HEK293 (cell line): ENCODE results near the gene TWIST2.

Source experiments
- CTCF ChIA-PET: fragments of 350-600 bp; formaldehyde crosslinking; extraction: SDS; loops from one replicate; lab custom pipeline; 2021; ENCODE audit warnings: antibody characterized with exemption; lab: Yijun Ruan, JAX
- POLR2A ChIA-PET: fragments of 300-600 bp; formaldehyde crosslinking; extraction: SDS; loops from one replicate; lab custom pipeline; 2020; ENCODE audit warnings: antibody characterized with exemption, inconsistent platforms; lab: Yijun Ruan, JAX
- H3K27ac ChIP-seq: fragments of 200-500 bp; sonication (Bioruptor generic); 2 replicates; pipeline ENCODE4 v1.5.1; 2014; ENCODE audit warnings: low read depth, low read length, control low read depth, inconsistent platforms; ENCODE audit errors: extremely low read depth
- H3K36me3 ChIP-seq, 2 experiments: fragments of 200-500 bp in 1 of 2; sonication (Bioruptor generic) in 1 of 2; 1 replicate in 1 of 2; 2 replicates in 1 of 2; pipeline ENCODE4 v1.5.1; 2014 to 2017; ENCODE audit warnings: inconsistent platforms in 2 of 2, low read length in 2 of 2; ENCODE audit not compliant: control insufficient read depth in 2 of 2, insufficient read depth in 1 of 2
- H3K4me1 ChIP-seq: fragments of 200-500 bp; sonication (Bioruptor generic); 2 replicates; pipeline ENCODE4 v1.5.1; 2014; ENCODE audit warnings: mild to moderate bottlenecking, low read length, inconsistent platforms; ENCODE audit not compliant: control insufficient read depth, insufficient read depth
- H3K4me3 ChIP-seq: 2 replicates; pipeline ENCODE4 v1.5.1; 2011; ENCODE audit warnings: low read depth, mild to moderate bottlenecking, control low read depth, low read length, moderate library complexity
- H3K9me3 ChIP-seq: fragments of 200-500 bp; sonication (Bioruptor generic); 2 replicates; pipeline ENCODE4 v1.5.1; 2014; ENCODE audit warnings: low read depth, low read length, inconsistent platforms; ENCODE audit not compliant: control insufficient read depth, insufficient read depth
- GLI2 ChIP-seq: fragments of 450-650 bp; formaldehyde crosslinking; IDR thresholded peaks from 2 replicates; pipeline ENCODE4; 2017; ENCODE audit warnings: missing biosample characterization, missing genetic modification characterization, low read depth, borderline replicate concordance
- GLIS1 ChIP-seq: fragments of 450-650 bp; formaldehyde crosslinking; IDR thresholded peaks from 2 replicates; pipeline ENCODE4 v1.5.1; 2016; ENCODE audit warnings: missing biosample characterization, missing genetic modification characterization
- HOXC10 ChIP-seq: sonication (generic); formaldehyde crosslinking; IDR thresholded peaks from 2 replicates; pipeline ENCODE4 v1.8.1; 2023; ENCODE audit warnings: mild to moderate bottlenecking, missing genetic modification reagents
- HOXD13 ChIP-seq: sonication (generic); formaldehyde crosslinking; IDR thresholded peaks from 2 replicates; pipeline ENCODE4 v1.8.0; 2022; ENCODE audit warnings: missing genetic modification reagents, borderline replicate concordance
- SALL2 ChIP-seq: fragments of 450-650 bp; formaldehyde crosslinking; IDR thresholded peaks from 2 replicates; pipeline ENCODE4 v1.5.0; 2017; ENCODE audit warnings: missing biosample characterization, mild to moderate bottlenecking, missing genetic modification characterization, borderline replicate concordance
- TRIM28 ChIP-seq: IDR thresholded peaks from 2 replicates; pipeline ENCODE4 v1.6.1; 2011; ENCODE audit warnings: low read length, control low read depth, borderline replicate concordance
- ZFP37 ChIP-seq: fragments of 450-650 bp; formaldehyde crosslinking; IDR thresholded peaks from 2 replicates; pipeline ENCODE4 v1.5.1; 2016; ENCODE audit warnings: missing biosample characterization, missing genetic modification characterization
- ZNF2 ChIP-seq: fragments of 450-650 bp; formaldehyde crosslinking; IDR thresholded peaks from 2 replicates; pipeline ENCODE4 v1.5.1; 2016; ENCODE audit warnings: missing biosample characterization, missing genetic modification characterization
- ZNF239 ChIP-seq: fragments of 450-650 bp; formaldehyde crosslinking; IDR thresholded peaks from 2 replicates; pipeline ENCODE4 v1.5.1; 2016; ENCODE audit warnings: missing biosample characterization, missing genetic modification characterization
- ZNF266 ChIP-seq: fragments of 450-650 bp; formaldehyde crosslinking; IDR thresholded peaks from 2 replicates; pipeline ENCODE4 v1.5.1; 2016; ENCODE audit warnings: missing biosample characterization, missing genetic modification characterization, low read depth
- ZNF394 ChIP-seq: fragments of 450-650 bp; formaldehyde crosslinking; IDR thresholded peaks from 2 replicates; pipeline ENCODE4 v1.5.1; 2016; ENCODE audit warnings: missing biosample characterization, missing genetic modification characterization, mild to moderate bottlenecking, moderate library complexity, borderline replicate concordance
- ZNF449 ChIP-seq: fragments of 450-650 bp; formaldehyde crosslinking; IDR thresholded peaks from 2 replicates; pipeline ENCODE4 v1.5.1; 2017; ENCODE audit warnings: missing biosample characterization, mild to moderate bottlenecking, missing genetic modification characterization, moderate library complexity
- ZNF501 ChIP-seq: fragments of 450-650 bp; formaldehyde crosslinking; IDR thresholded peaks from 2 replicates; pipeline ENCODE4 v1.5.1; 2016; ENCODE audit warnings: missing biosample characterization, missing genetic modification characterization
- ZNF514 ChIP-seq: fragments of 450-650 bp; formaldehyde crosslinking; IDR thresholded peaks from 2 replicates; pipeline ENCODE4 v1.5.1; 2016; ENCODE audit warnings: missing biosample characterization, missing genetic modification characterization
- ZNF596 ChIP-seq: fragments of 450-650 bp; IDR thresholded peaks from 2 replicates; pipeline ENCODE4 v1.5.0; 2018; ENCODE audit warnings: missing biosample characterization, mild to moderate bottlenecking, missing genetic modification characterization, moderate library complexity
- ZNF600 ChIP-seq: fragments of 450-650 bp; formaldehyde crosslinking; IDR thresholded peaks from 2 replicates; pipeline ENCODE4 v1.5.1; 2016; ENCODE audit warnings: missing biosample characterization, missing genetic modification characterization
- ZNF624 ChIP-seq: fragments of 450-650 bp; formaldehyde crosslinking; IDR thresholded peaks from 2 replicates; pipeline ENCODE4 v1.5.1; 2017; ENCODE audit warnings: missing biosample characterization, missing genetic modification characterization
- ZNF701 ChIP-seq: fragments of 450-650 bp; formaldehyde crosslinking; IDR thresholded peaks from 2 replicates; pipeline ENCODE4 v1.5.1; 2016; ENCODE audit warnings: missing biosample characterization, missing genetic modification characterization
- ZSCAN16 ChIP-seq: fragments of 450-650 bp; formaldehyde crosslinking; IDR thresholded peaks from 2 replicates; pipeline ENCODE4 v1.5.1; 2016; ENCODE audit warnings: missing biosample characterization, missing genetic modification characterization
- TF ChIP-seq, protein P1 (sequence below): fragments of 450-650 bp; formaldehyde crosslinking; IDR thresholded peaks from 2 replicates; pipeline ENCODE4 v1.5.1; 2016; ENCODE audit warnings: missing biosample characterization, missing genetic modification characterization, borderline replicate concordance
- TF ChIP-seq, protein P2 (sequence below): fragments of 450-650 bp; formaldehyde crosslinking; IDR thresholded peaks from 2 replicates; pipeline ENCODE4 v1.5.1; 2016; ENCODE audit warnings: missing biosample characterization, missing genetic modification characterization
- TF ChIP-seq, protein P3 (sequence below): fragments of 450-650 bp; formaldehyde crosslinking; IDR thresholded peaks from 2 replicates; pipeline ENCODE4 v1.5.1; 2016; ENCODE audit warnings: missing biosample characterization, missing genetic modification characterization, low read depth

TWIST2 gene

GRCh38 chr2:238821391-238821790 lies 26.5 kb upstream of the TWIST2 start (continued):
- TF ChIP-seq, protein P1, sequence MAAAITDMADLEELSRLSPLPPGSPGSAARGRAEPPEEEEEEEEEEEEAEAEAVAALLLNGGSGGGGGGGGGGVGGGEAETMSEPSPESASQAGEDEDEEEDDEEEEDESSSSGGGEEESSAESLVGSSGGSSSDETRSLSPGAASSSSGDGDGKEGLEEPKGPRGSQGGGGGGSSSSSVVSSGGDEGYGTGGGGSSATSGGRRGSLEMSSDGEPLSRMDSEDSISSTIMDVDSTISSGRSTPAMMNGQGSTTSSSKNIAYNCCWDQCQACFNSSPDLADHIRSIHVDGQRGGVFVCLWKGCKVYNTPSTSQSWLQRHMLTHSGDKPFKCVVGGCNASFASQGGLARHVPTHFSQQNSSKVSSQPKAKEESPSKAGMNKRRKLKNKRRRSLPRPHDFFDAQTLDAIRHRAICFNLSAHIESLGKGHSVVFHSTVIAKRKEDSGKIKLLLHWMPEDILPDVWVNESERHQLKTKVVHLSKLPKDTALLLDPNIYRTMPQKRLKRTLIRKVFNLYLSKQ (tag by site-specific recombination): no peak
- TF ChIP-seq HOXD13 (CRISPR knock-in tag) (no peak), HOXC10 (CRISPR knock-in tag) (no peak), ZFP37 (tag by site-specific recombination) (no peak)
- TF ChIP-seq, protein P2, sequence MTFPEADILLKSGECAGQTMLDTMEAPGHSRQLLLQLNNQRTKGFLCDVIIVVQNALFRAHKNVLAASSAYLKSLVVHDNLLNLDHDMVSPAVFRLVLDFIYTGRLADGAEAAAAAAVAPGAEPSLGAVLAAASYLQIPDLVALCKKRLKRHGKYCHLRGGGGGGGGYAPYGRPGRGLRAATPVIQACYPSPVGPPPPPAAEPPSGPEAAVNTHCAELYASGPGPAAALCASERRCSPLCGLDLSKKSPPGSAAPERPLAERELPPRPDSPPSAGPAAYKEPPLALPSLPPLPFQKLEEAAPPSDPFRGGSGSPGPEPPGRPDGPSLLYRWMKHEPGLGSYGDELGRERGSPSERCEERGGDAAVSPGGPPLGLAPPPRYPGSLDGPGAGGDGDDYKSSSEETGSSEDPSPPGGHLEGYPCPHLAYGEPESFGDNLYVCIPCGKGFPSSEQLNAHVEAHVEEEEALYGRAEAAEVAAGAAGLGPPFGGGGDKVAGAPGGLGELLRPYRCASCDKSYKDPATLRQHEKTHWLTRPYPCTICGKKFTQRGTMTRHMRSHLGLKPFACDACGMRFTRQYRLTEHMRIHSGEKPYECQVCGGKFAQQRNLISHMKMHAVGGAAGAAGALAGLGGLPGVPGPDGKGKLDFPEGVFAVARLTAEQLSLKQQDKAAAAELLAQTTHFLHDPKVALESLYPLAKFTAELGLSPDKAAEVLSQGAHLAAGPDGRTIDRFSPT (tag by site-specific recombination): no peak

DNA sequence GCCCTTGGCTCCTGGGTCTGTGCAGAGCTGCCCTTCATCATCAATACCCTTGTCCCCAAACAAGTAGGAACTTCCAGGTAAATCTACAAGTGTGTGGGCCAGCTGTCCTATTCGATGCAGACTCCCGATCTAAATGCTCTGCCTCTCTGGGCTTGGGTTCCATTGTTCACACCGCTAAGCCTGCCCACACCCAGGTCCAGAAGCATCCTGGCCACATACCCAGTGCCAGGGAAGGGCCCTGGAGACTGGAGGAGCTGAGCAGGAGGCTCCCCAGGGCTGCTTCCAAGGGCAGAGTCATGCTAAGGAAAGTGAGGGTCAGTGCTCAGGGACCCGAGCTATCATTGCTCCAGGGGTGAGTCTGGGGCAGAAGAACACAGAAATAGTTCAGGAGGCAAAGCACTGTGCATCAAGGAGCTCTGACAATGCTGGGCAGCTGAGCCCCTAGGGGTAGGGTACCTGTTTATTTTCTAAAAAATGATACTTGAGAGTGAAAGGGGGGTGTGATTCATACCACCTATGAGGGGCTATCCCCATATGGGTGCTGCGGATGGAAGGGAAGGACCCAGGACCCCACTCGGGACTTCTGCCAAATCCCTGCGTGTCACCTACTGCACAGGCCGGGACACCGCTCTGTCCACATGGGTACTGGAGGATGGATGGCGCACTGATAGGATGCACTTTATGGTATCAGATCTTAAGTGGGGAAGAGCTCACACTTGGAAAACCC lies 25.8 kb upstream of the TWIST2 start:
- H3K27ac ChIP-seq: no peak overlapping the region
- ChIA-PET POLR2A (no interaction called here), CTCF (interaction anchor here (0.6 to 0.7 kb wide), 2 partner anchors 30 to 179 kb away, joined by 3 to 4 read pairs; no protein-coding TSS in a partner anchor)
- H3K4me1 ChIP-seq: no peaks in the 10 kb centered on the region
- H3K9me3 ChIP-seq: peaks cover 3% of the 10 kb centered on the region; the same call in 1 of the 2 replicates
- no peaks in the 10 kb centered on the region for H3K36me3 ChIP-seq
- H3K4me3 ChIP-seq: no peak overlapping the region
- no peak for TF ChIP-seq ZNF624
- no peak for TF ChIP-seq GLIS1 (tag by site-specific recombination)
- TF ChIP-seq ZSCAN16 (tag by site-specific recombination): no peak
- no peak for TF ChIP-seq SALL2 (tag by site-specific recombination)

GRCh38 chr2:238822955-238823354 lies 24.9 kb upstream of the TWIST2 start:
- POLR2A ChIA-PET: no interaction called here

More at GRCh38 chr2:238822955-238823354, 24.9 kb upstream of the TWIST2 start:
- H3K27ac ChIP-seq: no peak overlapping the region
- CTCF ChIA-PET: no interaction called here
- H3K36me3 ChIP-seq: no peaks in the 10 kb centered on the region
- H3K4me3 ChIP-seq: no peak overlapping the region
- H3K4me1 ChIP-seq: no peaks in the 10 kb centered on the region
- H3K9me3 ChIP-seq: peaks cover 3% of the 10 kb centered on the region; the same call in 1 of the 2 replicates
- TF ChIP-seq GLI2 (no peak), ZNF600 (tag by site-specific recombination) (no peak), ZNF266 (tag by site-specific recombination) (no peak), ZNF501 (no peak), ZNF596 (tag by site-specific recombination) (no peak), ZNF2 (tag by site-specific recombination) (no peak), ZNF239 (no peak), TRIM28 (no peak), ZNF701 (tag by site-specific recombination) (no peak), ZNF394 (no peak), ZNF514 (tag by site-specific recombination) (no peak), ZNF449 (no peak)
- TF ChIP-seq, protein P3, sequence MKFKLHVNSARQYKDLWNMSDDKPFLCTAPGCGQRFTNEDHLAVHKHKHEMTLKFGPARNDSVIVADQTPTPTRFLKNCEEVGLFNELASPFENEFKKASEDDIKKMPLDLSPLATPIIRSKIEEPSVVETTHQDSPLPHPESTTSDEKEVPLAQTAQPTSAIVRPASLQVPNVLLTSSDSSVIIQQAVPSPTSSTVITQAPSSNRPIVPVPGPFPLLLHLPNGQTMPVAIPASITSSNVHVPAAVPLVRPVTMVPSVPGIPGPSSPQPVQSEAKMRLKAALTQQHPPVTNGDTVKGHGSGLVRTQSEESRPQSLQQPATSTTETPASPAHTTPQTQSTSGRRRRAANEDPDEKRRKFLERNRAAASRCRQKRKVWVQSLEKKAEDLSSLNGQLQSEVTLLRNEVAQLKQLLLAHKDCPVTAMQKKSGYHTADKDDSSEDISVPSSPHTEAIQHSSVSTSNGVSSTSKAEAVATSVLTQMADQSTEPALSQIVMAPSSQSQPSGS (tag by site-specific recombination): no peak
- TF ChIP-seq, protein P2 (tag by site-specific recombination): no peak
